Memory B cell (primary cell): ENCODE data around the gene CYP1A2.

Source experiments
- ATAC-seq: fragments of 150-1000 bp; cut with Tn5 transposase; 2 replicates; pipeline ENCODE4 v1.10.0; 2021; ENCODE audit warnings: low read depth, mild to moderate bottlenecking, moderate library complexity
- DNase-seq, 2 donors: peaks; one replicate each; pipeline ENCODE4 v3.0.0; 2022; ENCODE audit warnings: low spot score in 2 of 2
- H3K27ac Mint-ChIP-seq: one replicate; pipeline ENCODE4 v1.8.0; 2022; ENCODE audit warnings: mild to moderate bottlenecking, moderate library complexity, mixed read lengths
- H3K27me3 Mint-ChIP-seq: one replicate; pipeline ENCODE4 v1.8.0; 2022; ENCODE audit warnings: mixed read lengths
- H3K36me3 Mint-ChIP-seq: one replicate; pipeline ENCODE4 v1.8.0; 2022; ENCODE audit warnings: mild to moderate bottlenecking, mixed read lengths
- H3K4me1 Mint-ChIP-seq: one replicate; pipeline ENCODE4 v1.8.0; 2022; ENCODE audit warnings: mixed read lengths
- H3K4me3 Mint-ChIP-seq: one replicate; pipeline ENCODE4 v1.8.0; 2022; ENCODE audit warnings: mild to moderate bottlenecking, moderate library complexity, mixed read lengths
- H3K9me3 Mint-ChIP-seq: one replicate; pipeline ENCODE4 v1.8.0; 2022; ENCODE audit warnings: mixed read lengths

CYP1A2 gene

GRCh38 chr15:74758736-74759135, 10.1 kb downstream of the CYP1A2 start:
- H3K27ac Mint-ChIP-seq, result no peak overlapping the region
- ATAC-seq (no peak), DNase-seq (no peak)
- H3K36me3 Mint-ChIP-seq, result no peaks in the 10 kb centered on the region
- peaks cover 12% of the 10 kb centered on the region for H3K27me3 Mint-ChIP-seq
- H3K4me3 Mint-ChIP-seq, result no peak overlapping the region
- H3K9me3 Mint-ChIP-seq, result no peaks in the 10 kb centered on the region
- no peaks in the 10 kb centered on the region for H3K4me1 Mint-ChIP-seq

- Mint-ChIP-seq H3K4me1 (no peaks in the 10 kb centered on the region), H3K4me3 (no peak overlapping the region), H3K36me3 (no peaks in the 10 kb centered on the region), H3K27me3 (peaks cover 12% of the 10 kb centered on the region), H3K27ac (no peak overlapping the region), H3K9me3 (no peaks in the 10 kb centered on the region)
- no peak for ATAC-seq
- DNase-seq, result no peak
Observed at GRCh38 chr15:74762791-74763150, 14.1 kb downstream of the CYP1A2 start.

- Mint-ChIP-seq H3K9me3 (no peaks in the 10 kb centered on the region), H3K4me1 (no peaks in the 10 kb centered on the region), H3K4me3 (no peak overlapping the region), H3K27me3 (peaks cover 12% of the 10 kb centered on the region), H3K27ac (no peak overlapping the region), H3K36me3 (no peaks in the 10 kb centered on the region)
- ATAC-seq (no peak), DNase-seq (no peak)
Observed at GRCh38 chr15:74763416-74763815, 14.8 kb downstream of the CYP1A2 start.

- no peak for ATAC-seq
Observed at GRCh38 chr15:74767167-74768098, 18.8 kb downstream of the CYP1A2 start.

GRCh38 chr15:74768099-74768770, 19.6 kb downstream of the CYP1A2 start:
- Mint-ChIP-seq H3K27me3 (peaks cover 6% of the 10 kb centered on the region), H3K9me3 (no peaks in the 10 kb centered on the region), H3K4me1 (peaks cover 19% of the 10 kb centered on the region), H3K4me3 (no peak overlapping the region), H3K36me3 (no peaks in the 10 kb centered on the region), H3K27ac (no peak overlapping the region)
- no peak for DNase-seq
- no peak for ATAC-seq

More at GRCh38 chr15:74767167-74768098, 18.8 kb downstream of the CYP1A2 start:
- Mint-ChIP-seq H3K9me3 (no peaks in the 10 kb centered on the region), H3K27ac (no peak overlapping the region), H3K36me3 (no peaks in the 10 kb centered on the region), H3K27me3 (peaks cover 8% of the 10 kb centered on the region), H3K4me1 (peaks cover 13% of the 10 kb centered on the region), H3K4me3 (no peak overlapping the region)
- DNase-seq, result no peak

- Mint-ChIP-seq H3K27ac (no peak overlapping the region), H3K36me3 (no peaks in the 10 kb centered on the region), H3K27me3 (peaks cover 6% of the 10 kb centered on the region), H3K4me3 (no peak overlapping the region), H3K4me1 (peaks cover 25% of the 10 kb centered on the region), H3K9me3 (no peaks in the 10 kb centered on the region)
- DNase-seq (no peak), ATAC-seq (no peak)
Observed at GRCh38 chr15:74768771-74769342, 20.2 kb downstream of the CYP1A2 start.

GRCh38 chr15:74769463-74770025, 20.9 kb downstream of the CYP1A2 start:
- H3K9me3 Mint-ChIP-seq, result no peaks in the 10 kb centered on the region
- no peak overlapping the region for H3K4me3 Mint-ChIP-seq

GRCh38 chr15:74770211-74770903, 21.7 kb downstream of the CYP1A2 start:
- DNase-seq, result no peak
- H3K36me3 Mint-ChIP-seq, result no peaks in the 10 kb centered on the region
- H3K27me3 Mint-ChIP-seq, result peaks cover 4% of the 10 kb centered on the region
- peaks cover 31% of the 10 kb centered on the region for H3K4me1 Mint-ChIP-seq
- peak overlapping the region; percentile 28 for H3K27ac Mint-ChIP-seq
- no peak overlapping the region for H3K4me3 Mint-ChIP-seq
- no peaks in the 10 kb centered on the region for H3K9me3 Mint-ChIP-seq
- ATAC-seq, result no peak

More at GRCh38 chr15:74769463-74770025, 20.9 kb downstream of the CYP1A2 start:
- DNase-seq (no peak), ATAC-seq (no peak)
- Mint-ChIP-seq H3K36me3 (no peaks in the 10 kb centered on the region), H3K27me3 (peaks cover 6% of the 10 kb centered on the region), H3K27ac (no peak overlapping the region), H3K4me1 (peaks cover 25% of the 10 kb centered on the region)

GRCh38 chr15:74773329-74773728, 24.7 kb downstream of the CYP1A2 start:
- DNase-seq (no peak), ATAC-seq (no peak)
- Mint-ChIP-seq H3K9me3 (no peaks in the 10 kb centered on the region), H3K4me1 (peaks cover 49% of the 10 kb centered on the region), H3K36me3 (no peaks in the 10 kb centered on the region), H3K27ac (peak overlapping the region; percentile 17), H3K4me3 (peak overlapping the region; percentile 29), H3K27me3 (peaks cover 2% of the 10 kb centered on the region)

- ATAC-seq, result no peak
- peaks cover under 1% of the 10 kb centered on the region for H3K27me3 Mint-ChIP-seq
- no peak overlapping the region for H3K27ac Mint-ChIP-seq
- no peaks in the 10 kb centered on the region for H3K36me3 Mint-ChIP-seq
- H3K4me3 Mint-ChIP-seq, result peak overlapping the region; percentile 29
- DNase-seq, result no peak
- peaks cover 51% of the 10 kb centered on the region for H3K4me1 Mint-ChIP-seq
- H3K9me3 Mint-ChIP-seq, result no peaks in the 10 kb centered on the region
Observed at GRCh38 chr15:74773731-74774252, 25.1 kb downstream of the CYP1A2 start.

- DNase-seq (no peak), ATAC-seq (no peak)
- Mint-ChIP-seq H3K36me3 (no peaks in the 10 kb centered on the region), H3K4me3 (peak overlapping the region; percentile 60), H3K4me1 (peaks cover 56% of the 10 kb centered on the region), H3K9me3 (no peaks in the 10 kb centered on the region), H3K27me3 (no peaks in the 10 kb centered on the region), H3K27ac (peak overlapping the region; percentile 99)
Observed at GRCh38 chr15:74775132-74775562, 26.5 kb downstream of the CYP1A2 start.

- H3K4me3 Mint-ChIP-seq, result no peak overlapping the region
- DNase-seq, result no peak
- peaks cover 61% of the 10 kb centered on the region for H3K4me1 Mint-ChIP-seq
- no peaks in the 10 kb centered on the region for H3K36me3 Mint-ChIP-seq
- ATAC-seq, result no peak
- peak overlapping the region; percentile 99 for H3K27ac Mint-ChIP-seq
- H3K9me3 Mint-ChIP-seq, result no peaks in the 10 kb centered on the region
- H3K27me3 Mint-ChIP-seq, result no peaks in the 10 kb centered on the region
Observed at GRCh38 chr15:74775894-74776293, 27.2 kb downstream of the CYP1A2 start.
